GM23338 (cell line): ENCODE data around the gene PDLIM5. TPM values are rescaled to one million over a fixed set of nuclear protein-coding genes. Genes with fewer than 3 reads are reported as not detected.

Experiments
- ATAC-seq: fragments of 200-7000 bp; cut with Tn5 transposase; 3 replicates; pipeline ENCODE4 v1.9.1; 2020
- DNase-seq: peaks from one replicate; pipeline ENCODE4 v3.0.0-alpha.2; 2015; ENCODE audit warnings: low spot score
- H2AFZ ChIP-seq: fragments of 200-600 bp; sonication (generic); 2 replicates; pipeline ENCODE4 v1.8.0; 2016; ENCODE audit warnings: antibody characterized with exemption, mild to moderate bottlenecking, moderate library complexity
- H3F3A ChIP-seq: fragments of 200-600 bp; sonication (generic); replicated peaks from 2 replicates; pipeline ENCODE4 v1.8.0; 2017; ENCODE audit warnings: antibody characterized with exemption, mixed run types, low read depth
- H3K27ac ChIP-seq: fragments of 200-600 bp; sonication (generic); 2 replicates; pipeline ENCODE4 v1.6.1; 2016; ENCODE audit warnings: low read depth
- H3K27me3 ChIP-seq: fragments of 200-600 bp; sonication (generic); 2 replicates; pipeline ENCODE4 v1.8.0; 2016; ENCODE audit warnings: mild to moderate bottlenecking, mixed run types, moderate library complexity; ENCODE audit not compliant: insufficient read depth
- H3K36me3 ChIP-seq: fragments of 200-600 bp; sonication (generic); 2 replicates; pipeline ENCODE4 v1.8.0; 2016; ENCODE audit warnings: mild to moderate bottlenecking; ENCODE audit not compliant: insufficient read depth
- H3K4me1 ChIP-seq: fragments of 200-600 bp; sonication (generic); 2 replicates; pipeline ENCODE4 v1.8.0; 2016; ENCODE audit warnings: mild to moderate bottlenecking, moderate library complexity; ENCODE audit not compliant: insufficient read depth
- H3K4me2 ChIP-seq: fragments of 200-600 bp; sonication (generic); 2 replicates; pipeline ENCODE4 v1.7.1; 2017; ENCODE audit warnings: mixed run types
- H3K4me3 ChIP-seq: fragments of 200-600 bp; sonication (generic); 2 replicates; pipeline ENCODE4 v1.6.1; 2016; ENCODE audit warnings: mixed run types
- H3K79me2 ChIP-seq: fragments of 200-600 bp; sonication (generic); replicated peaks from 2 replicates; pipeline ENCODE4 v1.8.0; 2017; ENCODE audit warnings: mild to moderate bottlenecking; ENCODE audit not compliant: insufficient read depth
- H3K9me2 ChIP-seq: fragments of 200-600 bp; sonication (generic); 2 replicates; pipeline ENCODE4 v1.8.0; 2017; ENCODE audit not compliant: insufficient read depth
- H4K20me1 ChIP-seq: fragments of 200-600 bp; sonication (generic); replicated peaks from 2 replicates; pipeline ENCODE4 v1.8.0; 2017; ENCODE audit warnings: mild to moderate bottlenecking; ENCODE audit not compliant: insufficient read depth
- H3K27ac Mint-ChIP-seq: 2 replicates; pipeline ENCODE4 v1.8.0; 2020; ENCODE audit warnings: inconsistent platforms, mild to moderate bottlenecking, moderate library complexity, mixed read lengths
- H3K27me3 Mint-ChIP-seq: 3 replicates; pipeline ENCODE4 v1.8.0; 2022; ENCODE audit warnings: low read depth, mild to moderate bottlenecking, moderate library complexity, mixed read lengths, inconsistent platforms; ENCODE audit not compliant: insufficient read depth, poor library complexity
- H3K36me3 Mint-ChIP-seq: 3 replicates; pipeline ENCODE4 v1.8.0; 2021; ENCODE audit warnings: low read depth, mild to moderate bottlenecking, inconsistent platforms, moderate library complexity, mixed read lengths
- H3K4me1 Mint-ChIP-seq: 3 replicates; pipeline ENCODE4 v1.8.0; 2020; ENCODE audit warnings: mild to moderate bottlenecking, inconsistent platforms, mixed read lengths
- H3K4me3 Mint-ChIP-seq: 3 replicates; pipeline ENCODE4 v1.8.0; 2021; ENCODE audit warnings: moderate library complexity, mild to moderate bottlenecking, inconsistent platforms, mixed read lengths
- H3K9me3 Mint-ChIP-seq: 3 replicates; pipeline ENCODE4 v1.8.0; 2020; ENCODE audit warnings: moderate library complexity, mild to moderate bottlenecking, inconsistent platforms, mixed read lengths
- ETS1 ChIP-seq: IDR thresholded peaks from 2 replicates; pipeline ENCODE4 v1.6.1; 2016; ENCODE audit warnings: antibody characterized with exemption
- EZH2 ChIP-seq: fragments of 200-600 bp; sonication (generic); IDR thresholded peaks from one replicate; pipeline ENCODE4 v1.8.0; 2017; ENCODE audit warnings: antibody characterized with exemption, mild to moderate bottlenecking, low read depth; ENCODE audit not compliant: unreplicated experiment
- EZH2phosphoT487 ChIP-seq: fragments of 200-600 bp; sonication (generic); IDR thresholded peaks from one replicate; pipeline ENCODE4 v1.8.1; 2018; ENCODE audit warnings: antibody characterized with exemption; ENCODE audit not compliant: unreplicated experiment
- JUNB ChIP-seq: IDR thresholded peaks from one replicate; pipeline ENCODE4 v1.6.1; 2016; ENCODE audit warnings: antibody characterized with exemption; ENCODE audit not compliant: unreplicated experiment
- NANOG ChIP-seq: IDR thresholded peaks from 2 replicates; pipeline ENCODE4 v1.6.1; 2016; ENCODE audit warnings: antibody characterized with exemption, borderline replicate concordance
- REST ChIP-seq: IDR thresholded peaks from one replicate; pipeline ENCODE4 v1.6.1; 2018; ENCODE audit warnings: antibody characterized with exemption; ENCODE audit not compliant: unreplicated experiment
- STAT1 ChIP-seq: IDR thresholded peaks from one replicate; pipeline ENCODE4 v1.6.1; 2016; ENCODE audit warnings: antibody characterized with exemption; ENCODE audit not compliant: unreplicated experiment
- ZNF114 ChIP-seq: fragments of 250-450 bp; sonication (Bioruptor Pico); IDR thresholded peaks from 2 replicates; pipeline ENCODE4 v1.5.0; 2020; ENCODE audit warnings: mild to moderate bottlenecking, moderate library complexity
- polyA plus RNA-seq: library from polyadenylated mRNA; unstranded; fragments of >200 nt; fragmentation: Nextera tagmentation; extraction: Ambion mirVana; gene quantifications from 2 replicates; pipeline ENCODE4 v1.2.1, GENCODE V29; 2016
- total RNA-seq: library from RNA; depleted of rRNA; stranded (reverse); fragments of >200 nt; shearing (Covaris generic); gene quantifications from 2 replicates; pipeline ENCODE4 v1.2.3, GENCODE V29; 2014
- TF ChIP-seq, protein P1 (sequence below), 2 experiments: fragments of 200-600 bp in 1 of 2; sonication (generic) in 1 of 2; conservative IDR thresholded peaks; 2 replicates each; pipeline versions ENCODE4 v1.5.1 to v1.6.1; 2016 to 2017; ENCODE audit warnings: antibody characterized with exemption in 2 of 2, low read depth in 2 of 2, mild to moderate bottlenecking in 2 of 2, moderate library complexity in 1 of 2

PDLIM5 gene
- total and polyA plus RNA-seq, 2 experiments from 2014 or later, result 45.2 to 53.0 TPM

- H3K4me3 Mint-ChIP-seq, result no peak overlapping the region
- H3K4me1 Mint-ChIP-seq, result no peaks in the 10 kb centered on the region
- no peak for ATAC-seq
These were observed 9.9 kb upstream of the PDLIM5 start for GRCh38 chr4:94441838-94442237.

GRCh38 chr4:94442251-94442650, 9.5 kb upstream of the PDLIM5 start:
- Mint-ChIP-seq H3K27me3 (peaks cover 2% of the 10 kb centered on the region), H3K4me1 (no peaks in the 10 kb centered on the region), H3K27ac (no peak overlapping the region), H3K36me3 (no peaks in the 10 kb centered on the region), H3K9me3 (no peaks in the 10 kb centered on the region), H3K4me3 (no peak overlapping the region)
- Histone ChIP-seq H3K27me3 (no peaks in the 10 kb centered on the region), H3K4me3 (no peak overlapping the region), H3K4me1 (no peaks in the 10 kb centered on the region), H3K36me3 (no peaks in the 10 kb centered on the region), H3K27ac (no peak overlapping the region), H3F3A (no peaks in the 10 kb centered on the region), H4K20me1 (no peaks in the 10 kb centered on the region), H3K4me2 (no peak overlapping the region), H3K9me2 (0 out of 2 replicates have a peak, but pooled peaks cover 3% of the 10 kb centered on the region), H2AFZ (0 out of 2 replicates have a peak overlapping the region, but pooled peaks have one; percentile 3), H3K79me2 (no peaks in the 10 kb centered on the region)
- TF ChIP-seq, protein P1, sequence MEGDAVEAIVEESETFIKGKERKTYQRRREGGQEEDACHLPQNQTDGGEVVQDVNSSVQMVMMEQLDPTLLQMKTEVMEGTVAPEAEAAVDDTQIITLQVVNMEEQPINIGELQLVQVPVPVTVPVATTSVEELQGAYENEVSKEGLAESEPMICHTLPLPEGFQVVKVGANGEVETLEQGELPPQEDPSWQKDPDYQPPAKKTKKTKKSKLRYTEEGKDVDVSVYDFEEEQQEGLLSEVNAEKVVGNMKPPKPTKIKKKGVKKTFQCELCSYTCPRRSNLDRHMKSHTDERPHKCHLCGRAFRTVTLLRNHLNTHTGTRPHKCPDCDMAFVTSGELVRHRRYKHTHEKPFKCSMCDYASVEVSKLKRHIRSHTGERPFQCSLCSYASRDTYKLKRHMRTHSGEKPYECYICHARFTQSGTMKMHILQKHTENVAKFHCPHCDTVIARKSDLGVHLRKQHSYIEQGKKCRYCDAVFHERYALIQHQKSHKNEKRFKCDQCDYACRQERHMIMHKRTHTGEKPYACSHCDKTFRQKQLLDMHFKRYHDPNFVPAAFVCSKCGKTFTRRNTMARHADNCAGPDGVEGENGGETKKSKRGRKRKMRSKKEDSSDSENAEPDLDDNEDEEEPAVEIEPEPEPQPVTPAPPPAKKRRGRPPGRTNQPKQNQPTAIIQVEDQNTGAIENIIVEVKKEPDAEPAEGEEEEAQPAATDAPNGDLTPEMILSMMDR (conservative IDR thresholded peaks at IDR 0.05; ENCODE audit: low read depth in 2 of 2), result no peak
- no peak for TF ChIP-seq NANOG
- TF ChIP-seq STAT1, result no peak
- no peak for TF ChIP-seq ZNF114 (CRISPR knock-in tag)
- no peak for TF ChIP-seq JUNB
- TF ChIP-seq EZH2phosphoT487, result no peak
- no peak for TF ChIP-seq REST
- no peak for TF ChIP-seq EZH2
- ATAC-seq, result no peak
- no peak for DNase-seq

More at GRCh38 chr4:94441838-94442237, 9.9 kb upstream of the PDLIM5 start:
- Histone ChIP-seq H3K4me1 (no peaks in the 10 kb centered on the region), H3K4me3 (no peak overlapping the region), H2AFZ (no peak overlapping the region), H3K27me3 (no peaks in the 10 kb centered on the region), H3K79me2 (no peaks in the 10 kb centered on the region), H3F3A (no peaks in the 10 kb centered on the region), H4K20me1 (no peaks in the 10 kb centered on the region), H3K27ac (no peak overlapping the region), H3K9me2 (0 out of 2 replicates have a peak, but pooled peaks cover 3% of the 10 kb centered on the region), H3K36me3 (no peaks in the 10 kb centered on the region), H3K4me2 (no peak overlapping the region)
- Mint-ChIP-seq H3K9me3 (no peaks in the 10 kb centered on the region), H3K27ac (no peak overlapping the region), H3K36me3 (no peaks in the 10 kb centered on the region), H3K27me3 (peaks cover 2% of the 10 kb centered on the region)
- DNase-seq, result no peak
- TF ChIP-seq, protein P1 (conservative IDR thresholded peaks at IDR 0.05; ENCODE audit: low read depth in 2 of 2), result no peak
- TF ChIP-seq ETS1 (no peak), STAT1 (no peak)
